Activated naive CD4-positive, alpha-beta T cell treated with anti-CD3 and anti-CD28 coated beads, Interleukin-2, amount 50 U/mL, for 24 hours (primary cell): ENCODE measurements around the gene MCAT.

ENCODE experiments used
- H3K27ac Mint-ChIP-seq: one replicate; pipeline ENCODE4 v1.8.0; 2021; ENCODE audit warnings: mild to moderate bottlenecking, mixed read lengths
- H3K27me3 Mint-ChIP-seq: one replicate; pipeline ENCODE4 v1.8.0; 2021; ENCODE audit warnings: mixed read lengths
- H3K36me3 Mint-ChIP-seq: one replicate; pipeline ENCODE4 v1.8.0; 2021; ENCODE audit warnings: mixed read lengths
- H3K4me1 Mint-ChIP-seq: one replicate; pipeline ENCODE4 v1.8.0; 2021; ENCODE audit warnings: mixed read lengths
- H3K4me3 Mint-ChIP-seq: one replicate; pipeline ENCODE4 v1.8.0; 2021; ENCODE audit warnings: mild to moderate bottlenecking, mixed read lengths
- H3K9me3 Mint-ChIP-seq: one replicate; pipeline ENCODE4 v1.8.0; 2021; ENCODE audit warnings: mixed read lengths

Gene MCAT

GRCh38 chr22:43101306-43101705, 41.9 kb downstream of the MCAT start:
- H3K36me3 Mint-ChIP-seq, result no peaks in the 10 kb centered on the region
- H3K27ac Mint-ChIP-seq, result no peak overlapping the region
- peaks cover 8% of the 10 kb centered on the region for H3K4me1 Mint-ChIP-seq
- no peak overlapping the region for H3K4me3 Mint-ChIP-seq
- no peaks in the 10 kb centered on the region for H3K27me3 Mint-ChIP-seq
- H3K9me3 Mint-ChIP-seq, result no peaks in the 10 kb centered on the region

GRCh38 chr22:43100225-43100624, 43.0 kb downstream of the MCAT start:
- Mint-ChIP-seq H3K27me3 (no peaks in the 10 kb centered on the region), H3K36me3 (peaks cover 2% of the 10 kb centered on the region), H3K27ac (no peak overlapping the region), H3K4me1 (peaks cover 8% of the 10 kb centered on the region), H3K4me3 (no peak overlapping the region), H3K9me3 (peaks cover 6% of the 10 kb centered on the region)

DNA sequence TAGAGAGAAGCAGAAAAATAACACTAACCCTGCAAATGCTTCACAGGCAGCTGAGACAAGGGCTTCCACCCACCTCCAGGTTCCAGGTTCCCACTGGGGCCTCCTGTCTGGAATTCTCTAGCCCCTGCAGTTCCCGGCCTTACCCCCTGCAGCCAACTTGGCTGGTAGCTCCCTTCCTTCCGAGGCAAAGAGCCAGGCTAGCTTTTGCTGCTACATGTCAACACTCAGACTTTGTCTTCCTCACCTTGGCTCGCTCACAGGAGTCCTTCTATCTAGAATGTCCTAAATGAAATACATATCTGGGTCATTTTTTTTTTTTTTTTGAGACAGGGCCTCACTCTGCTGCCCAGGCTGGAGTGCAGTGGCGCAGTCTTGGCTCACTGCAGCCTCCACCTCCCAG, 44.1 kb downstream of the MCAT start:
- H3K4me1 Mint-ChIP-seq, result peaks cover 6% of the 10 kb centered on the region
- peaks cover 2% of the 10 kb centered on the region for H3K36me3 Mint-ChIP-seq
- no peak overlapping the region for H3K27ac Mint-ChIP-seq
- no peaks in the 10 kb centered on the region for H3K27me3 Mint-ChIP-seq
- H3K9me3 Mint-ChIP-seq, result peaks cover 6% of the 10 kb centered on the region
- H3K4me3 Mint-ChIP-seq, result no peak overlapping the region

DNA sequence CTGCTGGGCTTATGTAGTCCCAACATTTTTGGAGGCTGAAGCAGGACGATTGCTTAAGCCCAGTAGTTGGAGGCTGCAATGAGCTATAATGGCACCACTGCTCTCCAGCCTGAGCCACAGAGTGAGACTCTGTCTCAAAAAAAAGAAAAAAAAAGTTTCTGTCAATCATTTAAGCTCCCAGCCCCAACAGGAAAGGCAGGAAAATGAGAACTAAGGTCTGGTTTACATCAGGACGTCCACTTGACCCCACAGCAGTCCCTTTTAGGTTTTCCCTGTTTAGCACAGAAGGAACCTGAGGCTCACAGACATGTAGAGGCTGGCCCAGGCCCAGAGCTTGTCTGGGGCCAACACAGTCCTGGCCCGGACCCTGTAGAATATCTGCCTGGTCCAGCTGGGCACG, 44.8 kb downstream of the MCAT start:
- Mint-ChIP-seq H3K27me3 (no peaks in the 10 kb centered on the region), H3K9me3 (peaks cover 6% of the 10 kb centered on the region), H3K27ac (no peak overlapping the region), H3K36me3 (peaks cover 2% of the 10 kb centered on the region), H3K4me3 (no peak overlapping the region), H3K4me1 (no peaks in the 10 kb centered on the region)

DNA sequence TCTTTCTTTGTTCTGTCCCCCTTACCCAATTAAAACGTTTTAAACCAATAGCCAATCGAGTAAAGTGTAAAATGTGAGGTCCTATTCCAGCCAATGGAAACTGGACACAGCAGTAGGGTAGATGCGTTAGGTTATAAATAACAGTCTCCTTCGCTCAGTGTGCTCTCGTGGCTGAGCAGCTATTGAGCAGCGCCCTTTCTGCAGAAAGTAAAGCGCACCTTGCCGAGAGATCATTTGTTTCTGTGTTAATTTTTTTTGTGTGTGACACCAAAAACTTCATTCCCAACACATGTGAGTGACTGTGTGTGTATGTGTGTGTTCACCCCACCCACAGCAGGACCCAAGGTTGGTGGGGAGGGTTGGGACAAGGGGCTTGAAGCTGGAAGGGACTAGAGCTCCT, 46.8 kb downstream of the MCAT start:
- Mint-ChIP-seq H3K4me1 (no peaks in the 10 kb centered on the region), H3K27me3 (no peaks in the 10 kb centered on the region), H3K27ac (no peak overlapping the region), H3K9me3 (peaks cover 6% of the 10 kb centered on the region), H3K4me3 (no peak overlapping the region), H3K36me3 (peaks cover 2% of the 10 kb centered on the region)

- Mint-ChIP-seq H3K27ac (no peak overlapping the region), H3K4me3 (no peak overlapping the region), H3K27me3 (no peaks in the 10 kb centered on the region), H3K36me3 (peaks cover 2% of the 10 kb centered on the region), H3K9me3 (peaks cover 6% of the 10 kb centered on the region), H3K4me1 (peaks cover under 1% of the 10 kb centered on the region)
Observed at GRCh38 chr22:43094551-43094950, 48.6 kb downstream of the MCAT start.

- no peak overlapping the region for H3K27ac Mint-ChIP-seq
- H3K4me3 Mint-ChIP-seq, result no peak overlapping the region
- peaks cover 2% of the 10 kb centered on the region for H3K36me3 Mint-ChIP-seq
- H3K27me3 Mint-ChIP-seq, result no peaks in the 10 kb centered on the region
- peaks cover 6% of the 10 kb centered on the region for H3K9me3 Mint-ChIP-seq
- H3K4me1 Mint-ChIP-seq, result peaks cover 3% of the 10 kb centered on the region
Observed at GRCh38 chr22:43094085-43094484, 49.1 kb downstream of the MCAT start.

GRCh38 chr22:43092085-43092484, 51.1 kb downstream of the MCAT start:
- Mint-ChIP-seq H3K36me3 (peaks cover 2% of the 10 kb centered on the region), H3K4me3 (no peak overlapping the region), H3K9me3 (peaks cover 6% of the 10 kb centered on the region), H3K27ac (no peak overlapping the region), H3K27me3 (no peaks in the 10 kb centered on the region), H3K4me1 (peaks cover 9% of the 10 kb centered on the region)

DNA sequence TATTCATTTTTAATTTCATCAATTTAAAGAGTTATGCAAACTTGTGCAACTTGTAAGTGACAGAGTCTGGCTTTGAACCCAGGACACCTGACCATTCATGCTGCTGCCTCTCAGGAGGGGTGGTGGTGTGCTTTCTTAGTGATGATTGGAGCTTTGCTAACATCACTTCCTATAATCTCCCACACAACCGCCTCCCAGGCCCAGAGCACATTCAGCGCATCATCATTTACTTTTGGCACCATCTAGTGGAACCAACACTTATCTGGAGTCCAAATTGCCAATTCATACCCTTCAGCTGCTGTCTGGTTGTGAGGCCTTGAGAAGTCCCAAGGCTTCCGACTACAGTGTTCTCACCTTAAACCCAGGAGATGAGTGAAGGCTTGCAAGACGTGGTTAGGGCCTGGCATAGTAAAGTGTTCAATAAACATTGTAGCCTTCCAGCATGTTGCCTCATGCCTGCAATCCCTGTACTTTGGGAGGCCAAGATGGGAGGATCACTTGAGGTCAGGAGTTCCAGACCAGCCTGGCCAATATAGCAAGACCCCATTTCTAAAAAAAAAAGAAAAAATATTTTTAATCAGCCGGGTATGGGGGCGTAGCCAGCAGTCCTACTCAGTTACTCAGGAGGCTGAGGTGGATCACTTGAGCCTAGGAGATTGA, 52.9 kb downstream of the MCAT start:
- H3K4me3 Mint-ChIP-seq, result peak overlapping the region; percentile 94
- peaks cover 2% of the 10 kb centered on the region for H3K36me3 Mint-ChIP-seq
- H3K9me3 Mint-ChIP-seq, result peaks cover under 1% of the 10 kb centered on the region
- no peak overlapping the region for H3K27ac Mint-ChIP-seq
- H3K4me1 Mint-ChIP-seq, result peaks cover 13% of the 10 kb centered on the region
- no peaks in the 10 kb centered on the region for H3K27me3 Mint-ChIP-seq

GRCh38 chr22:43088984-43089717, 54.0 kb downstream of the MCAT start, which contains the start of gene TTLL1:
Gene TTLL1 (minus strand): TSS chr22:43089391. CDS start chr22:43075586, 13,805 bp downstream.
- H3K27ac Mint-ChIP-seq, result peak within 1 kb of the TSS; percentile 81
- H3K36me3 Mint-ChIP-seq, result peaks cover 2% of the 10 kb centered on the region
- H3K27me3 Mint-ChIP-seq, result no peaks in the 10 kb centered on the region
- peaks cover 13% of the 10 kb centered on the region for H3K4me1 Mint-ChIP-seq
- H3K4me3 Mint-ChIP-seq, result peak within 1 kb of the TSS; percentile 94
- H3K9me3 Mint-ChIP-seq, result no peaks in the 10 kb centered on the region

DNA sequence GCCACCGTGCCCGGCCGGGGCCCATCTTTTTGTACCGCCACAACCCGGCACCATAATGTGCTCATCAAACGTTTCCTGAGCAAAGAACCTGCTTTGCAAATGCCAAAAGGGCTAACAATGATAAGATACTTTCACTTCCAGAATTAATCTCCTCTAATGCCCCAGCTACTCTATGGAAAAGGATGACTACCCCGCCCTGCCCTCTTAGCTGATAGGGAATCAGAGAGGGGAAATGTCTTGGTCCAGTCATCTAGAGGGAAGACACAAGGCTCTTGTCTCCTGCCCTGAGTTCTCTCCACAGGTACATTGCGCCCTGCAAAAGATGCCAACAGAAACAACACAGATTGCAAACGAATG, 54.6 kb downstream of the MCAT start:
- H3K36me3 Mint-ChIP-seq, result peaks cover 2% of the 10 kb centered on the region
- H3K9me3 Mint-ChIP-seq, result no peaks in the 10 kb centered on the region
- peaks cover 13% of the 10 kb centered on the region for H3K4me1 Mint-ChIP-seq
- peak overlapping the region; percentile 81 for H3K27ac Mint-ChIP-seq
- H3K4me3 Mint-ChIP-seq, result peak overlapping the region; percentile 94
- no peaks in the 10 kb centered on the region for H3K27me3 Mint-ChIP-seq

GRCh38 chr22:43085658-43086606, 57.3 kb downstream of the MCAT start:
- Mint-ChIP-seq H3K27ac (no peak overlapping the region), H3K36me3 (peaks cover 2% of the 10 kb centered on the region), H3K9me3 (no peaks in the 10 kb centered on the region), H3K4me1 (peaks cover 13% of the 10 kb centered on the region), H3K4me3 (no peak overlapping the region), H3K27me3 (no peaks in the 10 kb centered on the region)
